Endothelial cell of umbilical vein (primary cell): ENCODE measurements around the gene DSP. TPM values are rescaled to one million over a fixed set of nuclear protein-coding genes. Genes with fewer than 3 reads are reported as not detected.

Experiments used
- BruUV-seq: library from RNA; stranded (reverse); fragments of 400-500 nt; replicated peaks from 2 replicates; lab custom pipeline; 2021; lab: Mats Ljungman, UMichigan
- CTCF ChIA-PET: fragments of 300-600, 350-600 bp; sonication (Branson Sonifier 250); formaldehyde crosslinking; loops from one replicate; lab custom pipeline; 2021; ENCODE audit warnings: antibody characterized with exemption, inconsistent platforms; lab: Charles Lee
- POLR2A ChIA-PET: fragments of 300-600, 350-600 bp; sonication (Branson Sonifier 250); formaldehyde crosslinking; loops from one replicate; lab custom pipeline; 2021; ENCODE audit warnings: antibody characterized with exemption, inconsistent platforms; lab: Charles Lee
- DNase-seq: peaks from one replicate; pipeline ENCODE4 v3.0.0-alpha.2; 2011; ENCODE audit warnings: low read depth, low spot score
- FAIRE-seq: peaks from 2 replicates; lab custom pipeline; 2011; peaks lifted over from hg19 to GRCh38; lab: Jason Lieb, UNC
- H2AFZ ChIP-seq: 2 replicates; pipeline ENCODE4 v1.6.0; 2012; ENCODE audit warnings: low read depth, low read length, control low read depth, inconsistent platforms
- H3K27ac ChIP-seq: 2 replicates; pipeline ENCODE4 v1.5.1; 2011; ENCODE audit warnings: low read depth, mild to moderate bottlenecking, control low read depth, low read length, moderate library complexity; ENCODE audit not compliant: insufficient read depth
- H3K27me3 ChIP-seq, 2 experiments: 2 replicates each; pipeline versions ENCODE4 v1.6.0 to v1.6.1; 2011; ENCODE audit warnings: low read length in 2 of 2, mixed read lengths in 1 of 2; ENCODE audit not compliant: control insufficient read depth in 2 of 2, insufficient read depth in 2 of 2
- H3K36me3 ChIP-seq, 2 experiments: 2 replicates in 1 of 2; 3 replicates in 1 of 2; pipeline ENCODE4 v1.5.1; 2011; ENCODE audit warnings: low read length in 2 of 2, mild to moderate bottlenecking in 1 of 2, moderate library complexity in 1 of 2; ENCODE audit not compliant: control insufficient read depth in 2 of 2, insufficient read depth in 2 of 2; ENCODE audit errors: extremely low read depth in 1 of 2
- H3K4me1 ChIP-seq: 3 replicates; pipeline ENCODE4 v1.5.1; 2011; ENCODE audit warnings: mild to moderate bottlenecking, low read length; ENCODE audit not compliant: control insufficient read depth, insufficient read depth; ENCODE audit errors: extremely low read depth
- H3K4me2 ChIP-seq: 2 replicates; pipeline ENCODE4 v1.6.1; 2011; ENCODE audit warnings: low read length, control low read depth, mixed read lengths; ENCODE audit not compliant: insufficient read depth
- H3K4me3 ChIP-seq, 3 experiments: fragments of 200-600 bp in 1 of 3; sonication (generic), shearing (Covaris generic) in 1 of 3; replicated peaks in 1 of 3; 2 replicates each; pipeline ENCODE4 v1.5.1; 2011 to 2016; ENCODE audit warnings: control low read depth in 3 of 3, low read length in 3 of 3, mild to moderate bottlenecking in 2 of 3, inconsistent platforms in 1 of 3, low read depth in 1 of 3, moderate library complexity in 1 of 3; ENCODE audit not compliant: insufficient read depth in 1 of 3
- H3K79me2 ChIP-seq: 2 replicates; pipeline ENCODE4 v1.6.0; 2012; ENCODE audit warnings: low read length, inconsistent platforms; ENCODE audit not compliant: control insufficient read depth, insufficient read depth
- H3K9ac ChIP-seq: replicated peaks from 2 replicates; pipeline ENCODE3; 2011; ENCODE audit warnings: low read length, control low read depth; ENCODE audit not compliant: insufficient read depth; ENCODE audit errors: extremely low read depth
- H3K9me1 ChIP-seq: replicated peaks from 3 replicates; pipeline ENCODE4 v1.6.0; 2011; ENCODE audit warnings: mild to moderate bottlenecking, low read length; ENCODE audit not compliant: control insufficient read depth, insufficient read depth; ENCODE audit errors: extremely low read depth
- H3K9me3 ChIP-seq: replicated peaks from 2 replicates; pipeline ENCODE4 v1.5.1; 2012; ENCODE audit warnings: low read length, inconsistent platforms; ENCODE audit not compliant: control insufficient read depth, insufficient read depth
- H4K20me1 ChIP-seq: replicated peaks from 2 replicates; pipeline ENCODE3; 2011; ENCODE audit warnings: mild to moderate bottlenecking, low read length; ENCODE audit not compliant: control insufficient read depth, insufficient read depth; ENCODE audit errors: extremely low read depth
- EZH2 ChIP-seq: IDR thresholded peaks from 2 replicates; pipeline ENCODE4 v1.6.1; 2012; ENCODE audit warnings: borderline replicate concordance, low read depth, mild to moderate bottlenecking, moderate library complexity, low read length, inconsistent platforms; ENCODE audit not compliant: severe bottlenecking
- FOS ChIP-seq: IDR thresholded peaks from 2 replicates; pipeline ENCODE4 v1.6.1; 2011; ENCODE audit warnings: mild to moderate bottlenecking, low read length, moderate library complexity, borderline replicate concordance; ENCODE audit not compliant: insufficient read depth
- GATA2 ChIP-seq: IDR thresholded peaks from 2 replicates; pipeline ENCODE4 v1.7.0; 2011; ENCODE audit warnings: low read depth, mild to moderate bottlenecking, moderate library complexity, mixed read lengths, low read length; ENCODE audit not compliant: insufficient read length, insufficient read depth
- JUN ChIP-seq: IDR thresholded peaks from 2 replicates; pipeline ENCODE4 v1.6.1; 2011; ENCODE audit warnings: borderline replicate concordance, low read depth; ENCODE audit not compliant: insufficient read length, insufficient read depth
- MYC ChIP-seq: IDR thresholded peaks from one replicate; pipeline ENCODE4 v1.6.1; 2011; ENCODE audit warnings: mild to moderate bottlenecking, low read depth, low read length
- POLR2A ChIP-seq: IDR thresholded peaks from 2 replicates; pipeline ENCODE4 v1.6.1; 2012; ENCODE audit warnings: low read depth, mild to moderate bottlenecking, control low read depth, low read length
- POLR2AphosphoS5 ChIP-seq: IDR thresholded peaks from 2 replicates; pipeline ENCODE4 v1.6.1; 2012; ENCODE audit warnings: low read depth, mild to moderate bottlenecking, control low read depth, low read length, moderate library complexity; ENCODE audit not compliant: insufficient read depth
- dilution Hi-C: fragments of 300-500 bp; cut with MboI; formaldehyde crosslinking; loops from one replicate; pipeline ENCODE4 v1.15.0; 2019; ENCODE audit warnings: low sequenced_read_pairs; ENCODE audit not compliant: extremely low pct_ligation_motif_present
- intact Hi-C: fragments of 100-400 bp; cut with micrococcal nuclease; formaldehyde crosslinking; loops from one replicate; pipeline ENCODE4 v1.10.0; 2022
- polyA plus RNA-seq, 4 experiments: library from polyadenylated mRNA; depleted of rRNA in 3 of 4; stranded (reverse) in 3 of 4; unstranded in 1 of 4; fragments of >200 nt; gene quantifications; 2 replicates each; pipeline versions ENCODE4 v1.2.1 to v1.2.3, GENCODE V29; 2011 to 2012; ENCODE audit warnings: missing spikeins in 1 of 4
- total RNA-seq: library from RNA; stranded (reverse); gene quantifications from 2 replicates; pipeline ENCODE4 v1.2.3, GENCODE V29; 2021
- TF ChIP-seq, protein P1 (sequence below), 2 donors: IDR thresholded peaks; 1 replicate in 1 of 2; 2 replicates in 1 of 2; pipeline ENCODE4 v1.5.1; 2011; ENCODE audit warnings: low read length in 2 of 2, mild to moderate bottlenecking in 2 of 2, moderate library complexity in 2 of 2, control low read depth in 1 of 2, inconsistent platforms in 1 of 2, low read depth in 1 of 2; ENCODE audit not compliant: insufficient read depth in 1 of 2; ENCODE audit errors: extremely low read depth in 1 of 2
- TF ChIP-seq, protein P2 (sequence below): IDR thresholded peaks from 2 replicates; pipeline ENCODE4 v1.6.1; 2011; ENCODE audit not compliant: insufficient read depth, insufficient read length

The DSP gene
- total and polyA plus RNA-seq, 2 donors (not counting 3 experiments of a cell fraction or from before 2014, with no cell fraction given) = 0.03 to 0.77 TPM

DNA sequence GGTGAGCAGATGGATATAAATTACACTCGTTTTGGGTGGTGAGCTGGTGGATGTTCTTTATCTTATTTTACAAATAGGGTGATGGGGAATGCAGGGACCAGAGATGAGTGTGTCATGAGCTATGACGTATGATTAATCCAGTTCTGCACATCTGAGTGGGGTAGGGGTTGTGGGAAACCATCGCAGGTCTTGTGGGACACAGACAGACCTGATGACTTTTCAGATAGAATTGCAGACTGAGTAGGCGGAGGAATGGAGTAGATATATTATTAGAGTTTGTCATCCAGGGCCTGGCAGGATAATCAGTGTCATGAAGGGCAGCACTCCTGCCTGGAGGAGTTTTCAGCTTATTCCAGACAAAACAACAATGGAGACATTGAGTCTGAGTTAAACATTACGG, 12.9 kb upstream of the DSP start:
- Histone ChIP-seq H3K27ac (no peak overlapping the region), H3K4me2 (no peak overlapping the region), H3K36me3 (no peaks in the 10 kb centered on the region), H2AFZ (no peak overlapping the region), H4K20me1 (no peaks in the 10 kb centered on the region), H3K4me1 (no peaks in the 10 kb centered on the region), H3K9me1 (no peaks in the 10 kb centered on the region), H3K4me3 (no peak overlapping the region), H3K79me2 (no peaks in the 10 kb centered on the region), H3K27me3 (peaks cover 3 to 8% of the 10 kb centered on the region in 2 experiments), H3K9me3 (no peaks in the 10 kb centered on the region), H3K9ac (no peak overlapping the region)
- BruUV-seq = no TSS peak
- CTCF ChIA-PET = no interaction called here
- POLR2A ChIA-PET = no interaction called here
- dilution Hi-C loops = no loop called here
- DNase-seq (no peak), FAIRE-seq (no peak)
- intact Hi-C loops = no loop called here
- no peak for TF ChIP-seq POLR2AphosphoS5
- no peak for TF ChIP-seq GATA2
- no peak for TF ChIP-seq POLR2A
- TF ChIP-seq, protein P1, sequence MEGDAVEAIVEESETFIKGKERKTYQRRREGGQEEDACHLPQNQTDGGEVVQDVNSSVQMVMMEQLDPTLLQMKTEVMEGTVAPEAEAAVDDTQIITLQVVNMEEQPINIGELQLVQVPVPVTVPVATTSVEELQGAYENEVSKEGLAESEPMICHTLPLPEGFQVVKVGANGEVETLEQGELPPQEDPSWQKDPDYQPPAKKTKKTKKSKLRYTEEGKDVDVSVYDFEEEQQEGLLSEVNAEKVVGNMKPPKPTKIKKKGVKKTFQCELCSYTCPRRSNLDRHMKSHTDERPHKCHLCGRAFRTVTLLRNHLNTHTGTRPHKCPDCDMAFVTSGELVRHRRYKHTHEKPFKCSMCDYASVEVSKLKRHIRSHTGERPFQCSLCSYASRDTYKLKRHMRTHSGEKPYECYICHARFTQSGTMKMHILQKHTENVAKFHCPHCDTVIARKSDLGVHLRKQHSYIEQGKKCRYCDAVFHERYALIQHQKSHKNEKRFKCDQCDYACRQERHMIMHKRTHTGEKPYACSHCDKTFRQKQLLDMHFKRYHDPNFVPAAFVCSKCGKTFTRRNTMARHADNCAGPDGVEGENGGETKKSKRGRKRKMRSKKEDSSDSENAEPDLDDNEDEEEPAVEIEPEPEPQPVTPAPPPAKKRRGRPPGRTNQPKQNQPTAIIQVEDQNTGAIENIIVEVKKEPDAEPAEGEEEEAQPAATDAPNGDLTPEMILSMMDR (IDR thresholded peaks at IDR 0.05; ENCODE audit: extremely low read depth in 1 of 2, insufficient read depth in 1 of 2, low read depth in 1 of 2, low read length in 2 of 2) = no peak
- TF ChIP-seq, protein P2, sequence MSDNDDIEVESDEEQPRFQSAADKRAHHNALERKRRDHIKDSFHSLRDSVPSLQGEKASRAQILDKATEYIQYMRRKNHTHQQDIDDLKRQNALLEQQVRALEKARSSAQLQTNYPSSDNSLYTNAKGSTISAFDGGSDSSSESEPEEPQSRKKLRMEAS = no peak
- TF ChIP-seq FOS = no peak
- TF ChIP-seq JUN = no peak
- no peak for TF ChIP-seq MYC
- no peak for TF ChIP-seq EZH2
